ENCODE measurements around the gene GALNT2. TPM values are rescaled to one million over a fixed set of nuclear protein-coding genes. Genes with fewer than 3 reads are reported as not detected.

The GALNT2 gene
- total and polyA plus RNA-seq, 10 of the 15 experiments (the other 5 are each of a cell fraction or from before 2014, with no cell fraction given), result 0.52 to 27.7 (median 16.3) TPM

GRCh38 chr1:230292689-230293389 is 225.8 kb downstream of the GALNT2 start (continued):
- TF ChIP-seq E4F1 (IDR thresholded peaks at IDR 0.05; ENCODE audit: borderline replicate concordance, partially characterized antibody) (no peak), RCOR1 (conservative IDR thresholded peaks at IDR 0.05; ENCODE audit: low read depth, low read length) (no peak), HCFC1 (IDR thresholded peaks at IDR 0.05; ENCODE audit: low read length) (no peak), NFYA (IDR thresholded peaks at IDR 0.05; ENCODE audit: borderline replicate concordance, low read depth, low read length) (no peak), CEBPB (IDR thresholded peaks at IDR 0.05; ENCODE audit: borderline replicate concordance in 1 of 2, low read depth in 2 of 2, low read length in 2 of 2) (no peak), NR2F1 (conservative IDR thresholded peaks at IDR 0.05) (no peak)

- no peaks in the 10 kb centered on the region; a peak in 1 of 4 replicates for H3K27me3 ChIP-seq (replicated peaks in 1 of 2; ENCODE audit: control insufficient read depth in 2 of 2, insufficient read depth in 2 of 2, low read length in 1 of 2)
- H3K27ac ChIP-seq (ENCODE audit: control insufficient read depth, insufficient read depth), result no peak overlapping the region
- H2AFZ ChIP-seq (ENCODE audit: control insufficient read depth, low read depth, low read length), result no peak overlapping the region
- DNase-seq (ENCODE audit: low read depth, low spot score), result no peak
- H3K36me3 ChIP-seq (ENCODE audit: control insufficient read depth in 2 of 2, insufficient read depth in 2 of 2, low read length in 1 of 2), result no peaks in the 10 kb centered on the region
- ATAC-seq, result no peak
- H3K79me2 ChIP-seq (ENCODE audit: control insufficient read depth, insufficient read depth, low read length), result no peaks in the 10 kb centered on the region
- intact Hi-C loops (cut with micrococcal nuclease; ENCODE audit: unreplicated experiment), result no loop called here
- FAIRE-seq, result no peak
- ChIA-PET SMC1A (ENCODE audit: uncharacterized antibody, unreplicated experiment) (no interaction called here), CTCF (no interaction called here), POLR2A (no interaction called here), RAD21 (ENCODE audit: unreplicated experiment) (no interaction called here)
- H4K20me1 ChIP-seq (ENCODE audit: control insufficient read depth, insufficient read depth), result no peaks in the 10 kb centered on the region
- BruUV-seq (replicated peaks), result no TSS peak
- 49% methylated on average over 7 of the region's 7 CpGs for WGBS (ENCODE audit: insufficient coverage, insufficient replicate concordance, low lambda C conversion rate, missing lambda C conversion rate)
- in situ Hi-C loops (cut with MboI), result no loop called here
- no peak overlapping the region for H3K4me3 ChIP-seq
- no peaks in the 10 kb centered on the region; the same call in 1 of the 2 replicates for H3K4me1 ChIP-seq (ENCODE audit: control insufficient read depth, insufficient read depth, low read length)
- no peaks in the 10 kb centered on the region for H3K9me3 ChIP-seq (replicated peaks; ENCODE audit: control insufficient read depth, insufficient read depth, low read length)
- no peak overlapping the region for H3K9ac ChIP-seq (ENCODE audit: control insufficient read depth, insufficient read depth, low read length)
- no peak overlapping the region for H3K4me2 ChIP-seq (ENCODE audit: control insufficient read depth, insufficient read depth)
- no peak for TF ChIP-seq ATF2 (IDR thresholded peaks at IDR 0.05; ENCODE audit: low read length)
- TF ChIP-seq WRNIP1 (IDR thresholded peaks at IDR 0.05; ENCODE audit: borderline replicate concordance, low read depth, low read length), result no peak
- TF ChIP-seq POLR2AphosphoS5 (IDR thresholded peaks at IDR 0.05; ENCODE audit: low read length), result no peak
- no peak for TF ChIP-seq SKIL (IDR thresholded peaks at IDR 0.05; ENCODE audit: low read depth, poor library complexity, severe bottlenecking)
- no peak for TF ChIP-seq MEF2A (IDR thresholded peaks at IDR 0.05; ENCODE audit: insufficient read depth, low read depth, low read length)
- TF ChIP-seq NR2C1 (IDR thresholded peaks at IDR 0.05), result no peak
- no peak for TF ChIP-seq SMAD1 (IDR thresholded peaks at IDR 0.05; ENCODE audit: low read depth, partially characterized antibody)
- no peak for TF ChIP-seq RB1 (IDR thresholded peaks at IDR 0.05; ENCODE audit: borderline replicate concordance)
- TF ChIP-seq MTA3 (IDR thresholded peaks at IDR 0.05; ENCODE audit: borderline replicate concordance, low read length), result no peak
- TF ChIP-seq IRF4 (IDR thresholded peaks at IDR 0.05; ENCODE audit: low read depth, low read length), result no peak
- TF ChIP-seq EP300 (IDR thresholded peaks at IDR 0.05; ENCODE audit: borderline replicate concordance in 1 of 2, control insufficient read depth in 1 of 2, low read depth in 2 of 2, low read length in 2 of 2), result no peak
These were observed 226.3 kb downstream of the GALNT2 start for GRCh38 chr1:230293390-230293700.
